Activated naive CD4-positive, alpha-beta T cell treated with anti-CD3 and anti-CD28 coated beads, Interleukin-2, amount 10 ng/mL, durations not matched to agents 7 days and 5 days (primary cell): ENCODE data around the gene SECISBP2L.
A peak's percentile ranks its signal among the peaks of the same experiment; 100 is the strongest.
"Not testable (repeated sequence)": the region's sequence is repeated elsewhere in the genome, so short reads cannot be mapped to it uniquely, and the experiment has no call there.

Experiments
- CTCF ChIA-PET: fragments of 350-600 bp; sonication (Branson Sonifier 250); formaldehyde crosslinking; loops from one replicate; lab custom pipeline; 2021; ENCODE audit warnings: antibody characterized with exemption; lab: Charles Lee
- DNase-seq: peaks from one replicate; pipeline ENCODE4 v3.0.0-alpha.2; 2020
- H3K27ac Mint-ChIP-seq: one replicate; pipeline ENCODE4 v1.8.0; 2021; ENCODE audit warnings: mild to moderate bottlenecking, moderate library complexity, mixed read lengths
- H3K27me3 Mint-ChIP-seq: one replicate; pipeline ENCODE4 v1.8.0; 2021; ENCODE audit warnings: mild to moderate bottlenecking, mixed read lengths
- H3K36me3 Mint-ChIP-seq: one replicate; pipeline ENCODE4 v1.8.0; 2021; ENCODE audit warnings: mixed read lengths
- H3K4me1 Mint-ChIP-seq: one replicate; pipeline ENCODE4 v1.8.0; 2021; ENCODE audit warnings: mixed read lengths
- H3K4me3 Mint-ChIP-seq: one replicate; pipeline ENCODE4 v1.8.0; 2021; ENCODE audit warnings: mild to moderate bottlenecking, moderate library complexity, mixed read lengths
- H3K9me3 Mint-ChIP-seq: one replicate; pipeline ENCODE4 v1.8.0; 2021; ENCODE audit warnings: mixed read lengths

SECISBP2L gene

DNA sequence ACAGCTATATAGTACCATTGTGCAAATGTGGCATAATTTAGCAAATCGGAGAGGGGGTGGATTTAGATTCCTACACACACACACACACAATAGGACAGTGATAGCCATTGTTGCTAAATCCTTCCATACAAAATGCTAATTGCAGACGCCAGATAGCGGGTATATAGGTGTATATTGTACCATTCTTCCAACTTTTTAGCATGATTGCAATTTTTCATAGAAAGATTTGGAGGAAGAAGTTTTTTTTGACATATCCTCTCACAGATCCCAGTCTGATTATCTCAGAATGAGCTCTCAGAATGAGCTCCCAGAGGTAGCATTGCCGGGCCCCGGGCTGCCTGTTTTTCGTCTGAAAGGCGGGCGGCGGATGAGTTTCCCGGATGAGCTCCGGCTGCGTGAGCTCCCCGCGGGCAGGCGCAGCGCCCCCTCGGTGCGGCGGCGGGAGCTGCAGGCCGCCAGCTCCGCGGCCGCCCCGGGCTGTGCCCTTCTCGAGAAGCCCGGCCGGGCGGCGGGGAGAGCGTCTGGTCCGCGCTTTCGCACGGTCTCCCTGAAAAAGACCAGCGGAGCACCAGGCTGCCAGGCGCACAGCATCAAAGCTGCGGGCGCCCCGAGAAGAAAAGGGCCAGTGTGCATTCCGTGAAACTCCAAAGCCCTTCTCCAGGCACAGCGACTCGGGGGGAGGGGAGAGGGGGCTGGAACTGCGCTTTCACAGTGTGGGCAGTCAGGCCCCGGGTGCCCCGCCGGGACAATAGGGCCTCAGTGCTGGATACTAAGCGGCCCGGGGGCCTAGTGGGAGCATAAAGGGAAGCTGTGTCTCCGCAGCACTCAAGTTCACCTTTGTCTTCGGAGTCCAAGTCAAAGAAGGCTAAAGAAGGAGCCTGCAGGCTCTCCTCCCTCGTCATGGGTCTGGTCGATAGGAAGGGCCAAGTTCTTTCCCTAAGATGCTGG lies 70.5 kb downstream of the SECISBP2L start:
- Mint-ChIP-seq H3K9me3 (no peaks in the 10 kb centered on the region), H3K27me3 (peaks cover 46% of the 10 kb centered on the region), H3K4me1 (peaks cover 8% of the 10 kb centered on the region), H3K4me3 (peak overlapping the region; percentile 52), H3K27ac (no peak overlapping the region), H3K36me3 (no peaks in the 10 kb centered on the region)
- DNase-seq: peak; percentile 76
- CTCF ChIA-PET: interaction anchor here (0.6 to 5.3 kb wide), 29 partner anchors 10 to 445 kb away, joined by 3 to 59 read pairs (median 4); partner anchors contain the start of genes EID1, SECISBP2L and SHC4

DNA sequence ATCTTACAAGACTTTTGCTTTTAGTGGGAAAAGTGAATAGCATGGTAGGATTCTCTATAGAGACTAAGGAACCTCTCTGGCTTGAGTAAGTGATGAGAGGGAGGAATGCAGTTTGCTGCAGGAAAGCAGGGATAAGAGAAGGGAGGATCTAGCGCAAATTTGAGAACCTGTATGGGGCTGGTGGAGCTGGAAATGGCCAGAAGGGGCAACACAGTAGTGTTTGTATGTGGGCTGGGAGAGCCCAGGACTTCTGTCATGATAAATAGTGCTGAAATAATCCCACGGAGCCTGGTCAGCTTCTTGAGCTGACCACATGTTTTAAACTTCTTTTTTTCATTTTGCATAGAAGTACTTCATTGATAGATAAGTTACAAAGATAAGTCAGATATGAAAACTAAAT lies 71.4 kb downstream of the SECISBP2L start:
- DNase-seq: no peak
- H3K4me1 Mint-ChIP-seq: peaks cover 8% of the 10 kb centered on the region
- no peaks in the 10 kb centered on the region for H3K36me3 Mint-ChIP-seq
- H3K27ac Mint-ChIP-seq: no peak overlapping the region
- peaks cover 52% of the 10 kb centered on the region for H3K27me3 Mint-ChIP-seq
- CTCF ChIA-PET: interaction anchor here (0.6 to 5.3 kb wide), 16 partner anchors 10 to 167 kb away, joined by 3 to 59 read pairs (median 4); partner anchors contain the start of genes EID1, SECISBP2L and SHC4
- no peaks in the 10 kb centered on the region for H3K9me3 Mint-ChIP-seq
- no peak overlapping the region for H3K4me3 Mint-ChIP-seq

DNA sequence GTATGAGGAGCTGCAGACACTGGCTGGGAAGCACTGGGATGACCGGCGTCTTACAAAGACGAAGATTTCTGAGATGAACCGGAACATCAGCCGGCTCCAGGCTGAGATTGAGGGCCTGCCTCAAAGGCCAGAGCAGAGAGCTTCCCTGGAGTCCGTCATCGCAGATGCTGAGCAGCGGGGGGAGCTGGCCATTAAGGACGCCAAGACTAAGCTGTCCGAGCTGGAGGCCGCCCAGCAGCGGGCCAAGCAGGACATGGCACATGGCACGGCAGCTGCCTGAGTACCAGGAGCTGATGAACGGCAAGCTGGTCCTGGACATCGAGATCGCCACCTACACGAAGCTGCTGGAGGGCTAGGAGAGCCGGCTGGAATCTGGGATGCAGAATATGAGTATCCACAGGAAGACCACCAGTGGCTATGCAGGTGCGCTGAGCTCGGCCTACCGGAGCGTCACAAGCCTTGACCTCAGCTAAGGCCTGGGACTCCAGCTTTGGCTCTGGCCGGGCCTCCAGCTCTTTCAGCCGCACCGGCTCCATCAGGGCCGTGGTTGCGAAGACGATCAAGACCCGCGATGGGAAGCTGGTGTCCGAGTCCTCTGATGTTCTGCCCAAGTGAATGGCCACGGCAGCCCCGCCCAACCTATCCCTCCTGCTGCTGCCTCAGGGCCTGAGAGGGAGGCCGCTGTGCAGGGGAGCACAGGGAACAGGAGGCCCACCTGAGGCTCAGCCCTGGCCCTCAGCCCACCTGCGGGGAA lies 73.3 kb downstream of the SECISBP2L start:
- peaks cover 54% of the 10 kb centered on the region for H3K27me3 Mint-ChIP-seq
- no peak overlapping the region for H3K27ac Mint-ChIP-seq
- CTCF ChIA-PET: interaction anchor here (1.2 to 5.3 kb wide), 3 partner anchors 25 to 112 kb away, joined by 3 to 45 read pairs (median 4); no protein-coding TSS in a partner anchor
- H3K4me3 Mint-ChIP-seq: no peak overlapping the region
- no peaks in the 10 kb centered on the region for H3K36me3 Mint-ChIP-seq
- peaks cover 8% of the 10 kb centered on the region for H3K4me1 Mint-ChIP-seq
- DNase-seq: no peak
- no peaks in the 10 kb centered on the region for H3K9me3 Mint-ChIP-seq

DNA sequence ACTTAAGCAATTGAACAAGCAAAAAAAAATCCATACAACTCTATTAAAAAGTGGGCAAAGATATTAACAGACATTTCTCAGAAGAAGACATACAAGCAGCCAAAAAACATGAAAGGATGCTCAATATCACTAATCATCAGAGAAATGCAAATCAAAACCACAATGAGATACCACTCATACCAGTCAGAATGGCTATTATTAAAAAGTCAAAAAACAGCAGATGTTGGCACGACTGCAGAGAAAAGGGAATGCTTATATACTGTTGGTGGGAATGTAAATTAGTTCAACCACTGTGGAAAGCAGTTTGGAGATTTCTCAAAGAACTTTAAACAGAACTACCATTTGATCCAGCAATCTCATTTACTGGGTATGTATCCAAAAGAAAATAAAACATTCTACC lies 75.3 kb downstream of the SECISBP2L start:
- DNase-seq, H3K27ac Mint-ChIP-seq, H3K9me3 Mint-ChIP-seq, H3K36me3 Mint-ChIP-seq, H3K4me3 Mint-ChIP-seq, CTCF ChIA-PET: not testable (repeated sequence)
- Mint-ChIP-seq H3K4me1 (peaks cover 24% of the 10 kb centered on the region), H3K27me3 (peaks cover 44% of the 10 kb centered on the region)

DNA sequence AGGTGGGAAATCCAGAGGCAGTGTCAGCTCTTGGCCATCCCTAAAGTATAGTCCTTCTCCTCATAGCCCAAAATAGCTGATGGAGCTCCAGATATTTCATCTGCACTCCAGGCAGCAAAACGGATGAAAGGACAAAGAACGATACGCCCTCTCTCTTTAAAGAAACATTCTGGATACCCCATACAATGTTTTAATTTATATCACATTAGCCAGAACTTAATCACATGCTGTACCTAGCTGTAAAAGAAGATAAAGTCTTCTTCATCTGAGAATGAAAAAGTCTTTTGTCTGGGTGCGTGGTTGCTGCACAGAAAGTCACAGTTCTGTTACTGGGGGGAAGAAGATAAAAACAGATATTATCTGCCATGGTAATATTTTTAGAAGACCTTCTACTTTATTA lies 78.2 kb downstream of the SECISBP2L start:
- H3K4me1 Mint-ChIP-seq: peaks cover 37% of the 10 kb centered on the region
- no peak for DNase-seq
- CTCF ChIA-PET: interaction anchor here (0.6 to 8.6 kb wide), 3 partner anchors 7 to 111 kb away, joined by 3 to 112 read pairs (median 59); no protein-coding TSS in a partner anchor
- no peak overlapping the region for H3K27ac Mint-ChIP-seq
- peaks cover 4% of the 10 kb centered on the region for H3K36me3 Mint-ChIP-seq
- H3K9me3 Mint-ChIP-seq: no peaks in the 10 kb centered on the region
- no peak overlapping the region for H3K4me3 Mint-ChIP-seq
- peaks cover 61% of the 10 kb centered on the region for H3K27me3 Mint-ChIP-seq

DNA sequence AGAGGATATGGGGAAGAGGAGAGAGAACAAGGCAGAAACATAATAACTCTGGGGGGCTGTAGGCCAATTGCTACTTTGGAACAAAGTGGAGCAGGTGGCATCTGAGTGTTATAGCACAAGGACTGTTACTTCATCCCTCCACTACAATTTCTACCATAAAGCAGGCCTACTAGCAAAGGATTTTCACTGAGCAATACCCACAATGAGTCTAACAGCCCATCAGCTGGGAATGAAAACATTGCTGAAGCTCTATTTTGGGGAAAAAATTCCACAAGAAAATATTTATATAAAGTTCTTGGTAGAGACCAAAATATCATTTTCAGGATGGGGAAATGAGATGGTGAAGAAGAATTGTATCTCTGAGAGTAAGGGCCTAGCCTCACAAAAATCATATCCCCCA lies 78.9 kb downstream of the SECISBP2L start:
- no peaks in the 10 kb centered on the region for H3K9me3 Mint-ChIP-seq
- peaks cover 4% of the 10 kb centered on the region for H3K36me3 Mint-ChIP-seq
- CTCF ChIA-PET: interaction anchor here (0.6 to 8.6 kb wide), 7 partner anchors 8 to 1388 kb away, joined by 3 to 112 read pairs (median 3); partner anchors contain the start of gene GABPB1
- no peak overlapping the region for H3K27ac Mint-ChIP-seq
- no peak overlapping the region for H3K4me3 Mint-ChIP-seq
- H3K27me3 Mint-ChIP-seq: peaks cover 61% of the 10 kb centered on the region
- DNase-seq: no peak
- peaks cover 40% of the 10 kb centered on the region for H3K4me1 Mint-ChIP-seq

DNA sequence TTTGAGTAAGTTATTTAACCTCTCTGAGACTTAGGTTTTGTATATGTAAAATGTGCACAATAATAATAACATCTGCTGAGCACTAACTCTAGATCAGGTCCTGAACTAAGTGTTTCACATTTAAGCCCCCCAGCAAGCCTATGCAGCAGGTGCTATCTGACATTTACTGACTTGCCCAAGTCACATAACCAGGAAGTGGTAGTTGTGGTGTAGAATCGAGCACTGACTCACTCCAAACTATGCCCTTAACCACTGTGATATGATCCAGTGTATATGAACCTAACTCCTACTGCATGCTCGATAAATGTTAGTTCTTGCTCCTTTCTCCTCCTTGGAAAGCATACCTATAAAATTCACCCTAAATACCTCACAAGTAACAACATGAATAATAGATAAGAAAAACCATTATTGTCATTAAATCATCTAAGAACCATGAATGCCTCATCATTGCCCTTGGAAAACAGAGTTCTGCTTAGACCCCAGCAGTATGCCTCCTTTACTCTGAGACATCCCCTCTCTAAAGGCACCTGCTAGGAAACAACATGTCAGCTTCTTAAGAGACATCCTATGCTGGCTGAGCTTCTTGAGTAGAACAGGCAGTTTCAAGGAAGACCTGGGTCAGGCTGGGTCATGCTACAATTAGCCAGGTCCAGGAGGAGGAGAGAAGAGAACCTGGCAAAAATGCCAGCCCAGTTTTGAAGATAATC lies 79.5 kb downstream of the SECISBP2L start:
- Mint-ChIP-seq H3K27me3 (peaks cover 61% of the 10 kb centered on the region), H3K36me3 (peaks cover 4% of the 10 kb centered on the region), H3K27ac (peak overlapping the region; percentile 19), H3K4me3 (no peak overlapping the region), H3K4me1 (peaks cover 40% of the 10 kb centered on the region), H3K9me3 (no peaks in the 10 kb centered on the region)
- CTCF ChIA-PET: interaction anchor here (0.6 to 8.6 kb wide), 14 partner anchors 9 to 455 kb away, joined by 3 to 112 read pairs (median 5); partner anchors contain the start of genes CEP152 and EID1
- DNase-seq: peak; percentile 51

DNA sequence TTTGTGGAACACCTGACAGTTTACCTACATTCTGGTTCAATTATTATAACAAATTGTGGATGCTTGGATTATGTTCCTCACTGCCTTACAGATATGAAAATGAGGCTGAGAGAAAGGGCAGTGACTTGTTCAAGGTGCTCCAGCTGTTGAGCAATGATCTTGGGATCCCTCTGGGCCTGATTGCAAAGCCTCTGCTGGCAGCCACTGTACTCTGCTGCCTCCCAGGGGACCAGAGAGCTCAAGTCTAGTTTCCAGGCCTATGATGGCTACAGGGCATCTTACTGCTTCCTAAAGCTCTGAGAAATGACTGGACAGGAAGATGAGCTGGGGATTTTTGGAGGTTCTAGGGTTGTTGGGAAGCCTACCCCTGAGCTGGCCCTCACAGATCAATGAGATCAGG lies 80.3 kb downstream of the SECISBP2L start:
- DNase-seq: no peak
- Mint-ChIP-seq H3K4me1 (peaks cover 40% of the 10 kb centered on the region), H3K27me3 (peaks cover 65% of the 10 kb centered on the region), H3K27ac (peak overlapping the region; percentile 8), H3K9me3 (no peaks in the 10 kb centered on the region), H3K36me3 (peaks cover 4% of the 10 kb centered on the region), H3K4me3 (no peak overlapping the region)
- CTCF ChIA-PET: interaction anchor here (0.9 to 8.6 kb wide), 13 partner anchors 10 to 456 kb away, joined by 3 to 112 read pairs (median 5); partner anchors contain the start of genes CEP152 and EID1

DNA sequence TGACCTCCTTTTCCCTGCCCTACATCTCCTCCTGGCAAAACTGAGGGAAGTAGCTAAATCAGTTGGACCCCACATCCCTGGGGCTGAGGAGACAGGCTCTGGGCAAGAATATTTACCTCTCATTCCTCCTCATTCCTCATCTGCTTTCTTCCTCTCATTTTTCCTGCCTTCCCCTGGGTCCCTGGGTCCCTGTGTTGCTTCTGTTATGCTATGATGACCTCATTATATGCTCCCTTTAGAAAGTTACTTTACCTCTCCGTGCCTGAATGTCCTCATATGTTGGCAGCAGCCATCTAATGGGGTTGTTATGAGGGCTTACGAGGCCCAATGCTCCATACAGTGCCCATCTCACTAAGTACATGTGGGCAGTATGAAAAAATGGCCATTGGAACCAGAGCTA lies 81.3 kb downstream of the SECISBP2L start:
- Mint-ChIP-seq H3K4me1 (peaks cover 40% of the 10 kb centered on the region), H3K36me3 (peaks cover 4% of the 10 kb centered on the region), H3K9me3 (no peaks in the 10 kb centered on the region), H3K27ac (no peak overlapping the region), H3K4me3 (peak overlapping the region; percentile 46), H3K27me3 (peaks cover 63% of the 10 kb centered on the region)
- CTCF ChIA-PET: interaction anchor here (0.7 to 8.6 kb wide), 12 partner anchors 11 to 457 kb away, joined by 3 to 112 read pairs (median 6); partner anchors contain the start of genes CEP152 and EID1
- DNase-seq: no peak

DNA sequence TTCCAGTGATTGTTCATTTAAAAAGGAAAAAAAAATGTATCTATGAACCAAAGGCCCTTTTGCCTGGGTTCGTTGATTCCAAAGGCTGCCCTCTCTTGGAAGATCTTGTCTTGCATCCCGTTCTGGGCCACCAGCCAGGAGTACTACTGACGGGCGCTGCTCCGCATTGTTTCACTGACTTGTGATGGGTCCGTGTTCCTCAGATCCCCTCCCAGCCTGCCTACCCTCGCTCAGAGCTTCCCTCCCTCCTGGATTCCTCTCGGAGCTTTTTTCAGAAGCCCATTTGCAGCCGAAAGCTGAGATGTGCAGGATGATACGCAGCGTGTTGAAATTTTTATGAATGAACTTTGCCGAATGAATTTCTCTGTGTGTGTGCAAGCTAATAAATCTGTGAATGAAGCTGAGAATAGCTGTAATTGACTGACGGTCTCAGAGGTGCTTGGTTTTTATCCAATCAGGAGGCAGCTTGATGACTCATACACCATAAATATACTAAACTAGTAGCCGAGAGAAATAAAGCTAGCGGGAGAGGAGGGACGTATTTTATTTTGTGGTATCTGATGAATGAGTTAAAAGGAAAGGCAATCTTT lies 82.6 kb downstream of the SECISBP2L start, which contains the start of gene SHC4:
TSS of gene SHC4 (minus strand) at position 396 of the 590 bp plus-strand sequence. CDS start 904 bp downstream, outside the sequence.
- CTCF ChIA-PET: interaction anchor here (0.8 to 8.6 kb wide), 8 partner anchors 12 to 182 kb away, joined by 4 to 112 read pairs (median 12); partner anchors contain the start of gene EID1
- Mint-ChIP-seq H3K4me1 (peaks cover 40% of the 10 kb centered on the region), H3K27ac (peak within 1 kb of the TSS; percentile 73), H3K27me3 (peaks cover 58% of the 10 kb centered on the region), H3K36me3 (peaks cover 4% of the 10 kb centered on the region), H3K9me3 (no peaks in the 10 kb centered on the region), H3K4me3 (peak within 1 kb of the TSS; percentile 62)
- no peak for DNase-seq

DNA sequence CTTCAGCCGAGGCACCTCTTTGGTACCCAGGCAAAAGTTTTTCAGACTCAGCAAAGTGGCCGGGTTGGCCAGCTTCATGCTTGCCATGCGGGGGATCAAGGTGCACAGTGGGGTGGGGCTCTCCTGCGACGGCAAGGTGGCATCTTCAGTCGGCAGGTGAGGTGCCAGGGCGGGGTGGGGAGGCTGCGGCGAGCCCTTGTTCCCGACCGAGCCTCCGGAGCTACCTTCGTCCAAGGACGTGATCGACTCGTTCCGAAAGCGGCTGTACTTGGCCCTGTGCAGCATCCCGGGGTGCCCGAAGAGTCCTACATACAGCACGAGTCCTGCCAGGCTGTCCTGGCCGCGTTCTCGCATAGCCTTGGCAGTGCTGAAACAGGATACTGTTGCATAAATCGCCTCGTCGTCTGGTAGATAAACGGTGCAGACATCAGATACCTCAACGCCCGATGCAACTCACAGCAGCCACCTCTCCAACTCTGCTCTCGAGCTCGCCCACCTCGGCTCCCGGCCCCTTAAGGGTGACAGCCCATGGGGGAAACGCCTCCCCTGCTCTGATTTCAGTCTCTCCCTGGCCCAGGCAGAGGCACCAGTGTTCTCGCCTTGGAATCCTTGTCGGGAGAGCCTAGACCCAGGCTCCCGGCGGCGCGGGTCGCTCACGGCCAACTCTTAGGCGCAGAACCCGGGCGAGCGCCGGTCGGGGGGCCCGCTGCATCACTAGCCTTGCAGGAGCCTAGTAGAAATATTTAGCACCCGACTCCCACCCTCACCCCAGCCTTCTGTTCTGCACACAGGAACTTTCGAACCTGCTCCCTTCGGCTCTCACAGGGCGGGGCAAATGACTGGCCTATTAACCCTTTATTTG lies 83.4 kb downstream of the SECISBP2L start:
- Mint-ChIP-seq H3K27ac (no peak overlapping the region), H3K4me1 (peaks cover 40% of the 10 kb centered on the region), H3K36me3 (peaks cover 4% of the 10 kb centered on the region), H3K27me3 (peaks cover 63% of the 10 kb centered on the region), H3K4me3 (peak overlapping the region; percentile 62), H3K9me3 (no peaks in the 10 kb centered on the region)
- peak; percentile 30 for DNase-seq
- CTCF ChIA-PET: interaction anchor here (4.1 to 8.6 kb wide), 4 partner anchors 13 to 102 kb away, joined by 19 to 112 read pairs (median 44); partner anchors contain the start of gene EID1

DNA sequence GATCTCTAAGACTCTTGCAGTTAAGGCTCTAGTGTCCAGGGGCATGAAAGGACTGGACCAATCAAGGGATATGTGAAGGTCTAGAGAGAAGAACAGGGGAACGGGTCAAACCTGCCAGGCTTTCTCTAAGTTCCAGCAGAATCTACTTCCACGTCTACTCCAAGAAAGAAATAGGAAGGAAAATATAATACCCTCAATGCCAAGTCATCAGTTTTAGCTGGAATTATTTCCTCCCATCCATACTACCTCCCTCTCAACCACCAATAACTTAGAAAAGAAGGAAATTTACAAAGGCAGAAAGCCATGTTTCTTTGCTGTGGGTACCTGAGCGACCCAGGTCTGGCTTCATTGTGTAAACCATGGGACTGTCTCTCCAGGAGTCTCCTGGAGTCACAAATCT lies 90.3 kb downstream of the SECISBP2L start:
- Mint-ChIP-seq H3K4me3 (no peak overlapping the region), H3K36me3 (no peaks in the 10 kb centered on the region), H3K9me3 (no peaks in the 10 kb centered on the region), H3K27ac (no peak overlapping the region), H3K27me3 (peaks cover 35% of the 10 kb centered on the region), H3K4me1 (no peaks in the 10 kb centered on the region)
- DNase-seq: no peak
- CTCF ChIA-PET: no interaction called here
